ENCODE results near the gene EIF4G1.

Gene EIF4G1

DNA sequence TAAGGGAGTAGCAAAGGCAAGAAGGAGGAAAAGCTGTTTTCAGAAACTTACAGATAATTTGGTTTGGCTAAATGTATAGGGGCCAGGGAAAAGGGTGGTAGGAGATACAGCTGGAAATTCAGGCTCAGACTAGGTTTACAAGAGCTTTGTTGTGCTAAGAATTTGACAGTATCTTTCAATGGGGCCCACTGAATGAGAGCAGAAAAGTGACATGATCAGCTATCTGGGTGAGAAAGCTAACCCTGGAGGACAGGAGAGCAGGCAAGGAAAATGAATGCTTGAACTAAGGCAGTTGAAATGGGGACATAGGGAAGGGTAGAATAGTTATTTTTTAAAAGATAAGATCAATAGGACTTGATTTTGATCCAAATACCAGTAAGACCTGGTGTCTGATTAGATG lies 2.8 kb upstream of the EIF4G1 start:
- DNase-seq (ENCODE audit: low read depth), result no peak
- no peak overlapping the region for H3K4me3 ChIP-seq (ENCODE audit: low read depth, low read length)
- TF ChIP-seq, protein P1, sequence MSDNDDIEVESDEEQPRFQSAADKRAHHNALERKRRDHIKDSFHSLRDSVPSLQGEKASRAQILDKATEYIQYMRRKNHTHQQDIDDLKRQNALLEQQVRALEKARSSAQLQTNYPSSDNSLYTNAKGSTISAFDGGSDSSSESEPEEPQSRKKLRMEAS (IDR thresholded peaks at IDR 0.05; ENCODE audit: low read depth, low read length), result no peak

DNA sequence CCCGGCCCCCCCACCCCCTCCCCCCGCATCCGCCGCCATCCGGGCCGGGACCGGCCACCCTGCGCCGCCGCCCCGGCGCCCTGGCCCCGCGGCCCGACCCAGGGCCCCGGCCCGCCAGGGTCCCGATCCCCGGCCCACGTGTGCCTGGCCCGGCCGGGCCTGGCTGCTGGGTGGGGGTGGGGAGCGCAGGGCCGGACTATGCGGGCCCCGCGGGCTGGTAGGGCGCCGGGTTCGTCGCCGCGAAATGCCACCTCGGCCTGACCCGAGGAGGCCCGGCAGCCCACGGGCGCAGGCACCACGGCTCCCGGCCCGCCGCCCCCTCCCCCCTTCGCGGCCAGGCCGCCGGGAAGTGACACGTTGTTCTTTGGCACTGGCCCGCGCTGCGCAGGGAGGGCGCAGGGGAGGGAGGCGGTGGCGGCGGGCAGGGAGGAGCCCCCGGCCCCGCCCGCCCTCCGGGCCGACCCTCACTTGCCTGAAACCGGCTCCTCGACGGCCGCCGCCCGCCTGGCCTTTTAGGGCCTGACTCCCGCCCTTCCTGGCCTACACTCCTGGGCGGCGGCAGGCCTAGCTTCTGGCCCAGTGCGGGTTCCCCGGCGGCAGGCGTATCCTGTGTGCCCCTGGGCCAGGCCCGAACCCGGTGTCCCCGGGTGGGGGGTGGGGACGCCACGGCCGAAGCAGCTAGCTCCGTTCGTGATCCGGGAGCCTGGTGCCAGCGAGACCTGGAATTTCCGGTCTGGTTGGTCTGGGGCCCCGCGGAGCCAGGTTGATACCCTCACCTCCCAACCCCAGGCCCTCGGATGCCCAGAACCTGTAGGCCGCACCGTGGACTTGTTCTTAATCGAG lies 515 bp downstream of the EIF4G1 start:
- TF ChIP-seq, protein P2, sequence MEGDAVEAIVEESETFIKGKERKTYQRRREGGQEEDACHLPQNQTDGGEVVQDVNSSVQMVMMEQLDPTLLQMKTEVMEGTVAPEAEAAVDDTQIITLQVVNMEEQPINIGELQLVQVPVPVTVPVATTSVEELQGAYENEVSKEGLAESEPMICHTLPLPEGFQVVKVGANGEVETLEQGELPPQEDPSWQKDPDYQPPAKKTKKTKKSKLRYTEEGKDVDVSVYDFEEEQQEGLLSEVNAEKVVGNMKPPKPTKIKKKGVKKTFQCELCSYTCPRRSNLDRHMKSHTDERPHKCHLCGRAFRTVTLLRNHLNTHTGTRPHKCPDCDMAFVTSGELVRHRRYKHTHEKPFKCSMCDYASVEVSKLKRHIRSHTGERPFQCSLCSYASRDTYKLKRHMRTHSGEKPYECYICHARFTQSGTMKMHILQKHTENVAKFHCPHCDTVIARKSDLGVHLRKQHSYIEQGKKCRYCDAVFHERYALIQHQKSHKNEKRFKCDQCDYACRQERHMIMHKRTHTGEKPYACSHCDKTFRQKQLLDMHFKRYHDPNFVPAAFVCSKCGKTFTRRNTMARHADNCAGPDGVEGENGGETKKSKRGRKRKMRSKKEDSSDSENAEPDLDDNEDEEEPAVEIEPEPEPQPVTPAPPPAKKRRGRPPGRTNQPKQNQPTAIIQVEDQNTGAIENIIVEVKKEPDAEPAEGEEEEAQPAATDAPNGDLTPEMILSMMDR (IDR thresholded peaks at IDR 0.05; ENCODE audit: low read depth, low read length), result no peak
- TF ChIP-seq MYC (IDR thresholded peaks at IDR 0.05; ENCODE audit: low read depth, low read length), result no peak
- TF ChIP-seq POLR2A (IDR thresholded peaks at IDR 0.05; ENCODE audit: extremely low read depth, insufficient read length), result no peak
- TF ChIP-seq, protein P1 (IDR thresholded peaks at IDR 0.05; ENCODE audit: low read depth, low read length), result 0 out of 2 replicates have a peak, but pooled peaks have one; percentile 16
- DNase-seq (ENCODE audit: low read depth), result peak; percentile 73
- H3K4me3 ChIP-seq (ENCODE audit: low read depth, low read length), result peak overlapping the region; percentile 98

DNA sequence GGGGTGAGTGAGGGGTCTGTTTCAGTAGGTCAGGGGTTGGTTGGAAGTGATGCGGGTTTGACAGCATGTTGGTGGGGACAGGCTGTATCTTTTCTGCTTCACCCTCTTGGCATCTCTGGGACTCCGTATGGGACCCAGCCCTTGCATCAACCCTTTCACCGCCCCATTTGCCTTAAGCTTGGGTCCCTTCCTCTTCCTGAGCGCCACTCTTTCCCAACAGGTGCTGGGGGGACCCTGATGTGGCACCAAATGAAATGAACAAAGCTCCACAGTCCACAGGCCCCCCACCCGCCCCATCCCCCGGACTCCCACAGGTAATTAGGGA lies 1.1 kb downstream of the EIF4G1 start:
- peak overlapping the region; percentile 98 for H3K4me3 ChIP-seq (ENCODE audit: low read depth, low read length)
- no peak for TF ChIP-seq MYC (IDR thresholded peaks at IDR 0.05; ENCODE audit: low read depth, low read length)
- TF ChIP-seq, protein P2 (IDR thresholded peaks at IDR 0.05; ENCODE audit: low read depth, low read length), result no peak
- TF ChIP-seq POLR2A (IDR thresholded peaks at IDR 0.05; ENCODE audit: extremely low read depth, insufficient read length), result no peak
- TF ChIP-seq, protein P1 (IDR thresholded peaks at IDR 0.05; ENCODE audit: low read depth, low read length), result no peak
- DNase-seq (ENCODE audit: low read depth), result peak; percentile 48

DNA sequence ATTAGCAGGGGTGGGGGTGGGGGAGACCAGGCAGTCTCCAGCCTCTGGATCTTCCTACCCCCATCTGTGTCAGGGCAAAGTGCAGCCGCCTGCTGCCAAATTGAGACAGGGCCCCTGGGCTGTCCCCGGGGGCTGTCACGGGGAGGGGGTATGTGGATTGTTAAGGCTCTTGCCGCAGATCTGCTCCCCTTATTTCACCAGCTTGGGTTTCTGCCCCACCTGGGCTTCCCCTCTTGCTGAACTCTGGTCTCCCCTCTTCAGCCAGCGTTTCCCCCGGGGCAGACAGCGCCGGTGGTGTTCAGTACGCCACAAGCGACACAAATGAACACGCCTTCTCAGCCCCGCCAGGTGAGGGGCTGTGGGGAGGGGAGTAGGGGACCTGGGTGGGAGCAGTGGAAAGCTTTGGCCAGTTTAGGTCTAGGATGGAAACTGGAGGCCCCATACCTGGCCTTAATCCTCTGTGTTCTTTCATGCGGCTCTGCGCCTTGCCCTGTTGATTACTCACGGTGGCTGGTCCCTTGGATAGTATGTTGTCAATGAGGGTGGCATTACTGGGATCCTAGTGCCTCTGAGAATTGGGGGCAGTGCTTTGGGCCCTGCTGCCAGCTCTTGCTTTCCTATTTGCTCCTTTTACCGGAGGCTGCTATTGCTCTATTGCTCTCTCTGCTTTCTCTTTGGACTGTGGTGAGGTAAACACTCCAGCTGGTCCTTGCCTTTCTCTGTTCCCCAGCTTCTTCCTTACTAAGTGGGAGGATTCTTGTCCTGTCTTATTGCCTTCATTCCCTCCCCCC lies 1.7 kb downstream of the EIF4G1 start:
- TF ChIP-seq, protein P2 (IDR thresholded peaks at IDR 0.05; ENCODE audit: low read depth, low read length), result no peak
- TF ChIP-seq POLR2A (IDR thresholded peaks at IDR 0.05; ENCODE audit: extremely low read depth, insufficient read length), result no peak
- TF ChIP-seq MYC (IDR thresholded peaks at IDR 0.05; ENCODE audit: low read depth, low read length), result no peak
- TF ChIP-seq, protein P1 (IDR thresholded peaks at IDR 0.05; ENCODE audit: low read depth, low read length), result no peak
- peak overlapping the region; percentile 98 for H3K4me3 ChIP-seq (ENCODE audit: low read depth, low read length)
- DNase-seq (ENCODE audit: low read depth), result no peak

DNA sequence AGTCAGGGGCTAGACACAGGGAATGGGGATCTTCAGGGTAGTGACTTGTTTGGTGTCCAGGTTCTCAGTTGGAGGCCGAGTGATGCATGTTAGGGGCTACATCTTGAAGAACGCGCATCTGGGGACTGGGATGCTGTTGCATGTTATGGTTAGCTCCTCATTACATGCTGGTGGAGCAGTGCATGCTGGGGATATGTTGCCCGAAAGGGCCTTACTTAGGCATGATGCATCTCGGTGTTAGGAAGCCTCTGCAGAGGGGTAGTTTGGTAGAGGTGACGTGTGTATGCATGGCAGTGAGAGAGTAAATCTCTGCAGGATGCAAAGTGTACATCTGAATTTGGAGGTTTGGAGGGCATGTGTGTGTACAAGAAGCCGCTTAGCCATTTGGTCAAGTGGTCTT lies 2.4 kb downstream of the EIF4G1 start:
- peak overlapping the region; percentile 98 for H3K4me3 ChIP-seq (ENCODE audit: low read depth, low read length)
- no peak for DNase-seq (ENCODE audit: low read depth)
- TF ChIP-seq, protein P2 (IDR thresholded peaks at IDR 0.05; ENCODE audit: low read depth, low read length), result no peak
- TF ChIP-seq MYC (IDR thresholded peaks at IDR 0.05; ENCODE audit: low read depth, low read length) (no peak), POLR2A (IDR thresholded peaks at IDR 0.05; ENCODE audit: extremely low read depth, insufficient read length) (no peak)
- TF ChIP-seq, protein P1 (IDR thresholded peaks at IDR 0.05; ENCODE audit: low read depth, low read length), result no peak

DNA sequence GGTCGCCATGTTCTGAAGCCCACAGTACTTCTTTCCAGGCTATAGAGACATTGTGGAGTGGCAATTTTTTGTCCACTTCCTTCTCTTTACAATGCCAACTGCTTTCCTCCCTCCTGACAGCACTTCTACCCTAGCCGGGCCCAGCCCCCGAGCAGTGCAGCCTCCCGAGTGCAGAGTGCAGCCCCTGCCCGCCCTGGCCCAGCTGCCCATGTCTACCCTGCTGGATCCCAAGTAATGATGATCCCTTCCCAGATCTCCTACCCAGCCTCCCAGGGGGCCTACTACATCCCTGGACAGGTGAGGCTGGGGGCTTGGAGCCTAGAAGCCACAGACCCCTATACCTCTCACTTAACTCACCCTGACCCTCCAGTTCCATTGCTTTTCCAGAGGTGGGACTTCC lies 2.8 kb downstream of the EIF4G1 start:
- H3K4me3 ChIP-seq (ENCODE audit: low read depth, low read length), result peak overlapping the region; percentile 98
- no peak for DNase-seq (ENCODE audit: low read depth)
- TF ChIP-seq, protein P2 (IDR thresholded peaks at IDR 0.05; ENCODE audit: low read depth, low read length), result no peak
- TF ChIP-seq, protein P1 (IDR thresholded peaks at IDR 0.05; ENCODE audit: low read depth, low read length), result no peak
- TF ChIP-seq MYC (IDR thresholded peaks at IDR 0.05; ENCODE audit: low read depth, low read length) (no peak), POLR2A (IDR thresholded peaks at IDR 0.05; ENCODE audit: extremely low read depth, insufficient read length) (no peak)
